G401 (cell line): ENCODE results near the gene THEMIS. TPM values are rescaled to one million over a fixed set of nuclear protein-coding genes. Genes with fewer than 3 reads are reported as not detected.
A peak's percentile ranks its signal among the peaks of the same experiment; 100 is the strongest.
"Not testable (repeated sequence)": the region's sequence is repeated elsewhere in the genome, so short reads cannot be mapped to it uniquely, and the experiment has no call there.

Experiments used
- DNase-seq: peaks from one replicate; pipeline ENCODE4 v3.0.0-alpha.2; 2015; ENCODE audit warnings: low spot score
- in situ Hi-C: cut with HindIII; loops from 2 replicates; pipeline ENCODE4 v1.10.0; 2016; ENCODE audit warnings: low sequenced_read_pairs, mixed read lengths
- total RNA-seq: library from RNA; depleted of rRNA; stranded (reverse); fragments of >200 nt; shearing (Covaris generic); gene quantifications from 2 replicates; pipeline ENCODE4 v1.2.3, GENCODE V29; 2014

The THEMIS gene
- total RNA-seq, 1 experiment from 2014 or later, result not detected

- DNase-seq, result no peak
- in situ Hi-C loops, result no loop called here
Measured at GRCh38 chr6:127821431-127821830, 79.4 kb downstream of the THEMIS start.

GRCh38 chr6:127818149-127818548 is 82.7 kb downstream of the THEMIS start:
- in situ Hi-C loops, result no loop called here
- no peak for DNase-seq

GRCh38 chr6:127816643-127817042 is 84.2 kb downstream of the THEMIS start:
- in situ Hi-C loops, result no loop called here

GRCh38 chr6:127813699-127814027 is 87.2 kb downstream of the THEMIS start:
- in situ Hi-C loops, result no loop called here
- no peak for DNase-seq

More at GRCh38 chr6:127816643-127817042, 84.2 kb downstream of the THEMIS start:
- DNase-seq, result no peak

- in situ Hi-C loops, result no loop called here
- DNase-seq, result no peak
Measured at GRCh38 chr6:127812985-127813698, 87.7 kb downstream of the THEMIS start.

- DNase-seq, result no peak
- in situ Hi-C loops, result no loop called here
Measured at GRCh38 chr6:127811900-127812570, 88.8 kb downstream of the THEMIS start.

- no peak for DNase-seq
- in situ Hi-C loops, result no loop called here
Measured at GRCh38 chr6:127807806-127808517, 92.9 kb downstream of the THEMIS start.

DNA sequence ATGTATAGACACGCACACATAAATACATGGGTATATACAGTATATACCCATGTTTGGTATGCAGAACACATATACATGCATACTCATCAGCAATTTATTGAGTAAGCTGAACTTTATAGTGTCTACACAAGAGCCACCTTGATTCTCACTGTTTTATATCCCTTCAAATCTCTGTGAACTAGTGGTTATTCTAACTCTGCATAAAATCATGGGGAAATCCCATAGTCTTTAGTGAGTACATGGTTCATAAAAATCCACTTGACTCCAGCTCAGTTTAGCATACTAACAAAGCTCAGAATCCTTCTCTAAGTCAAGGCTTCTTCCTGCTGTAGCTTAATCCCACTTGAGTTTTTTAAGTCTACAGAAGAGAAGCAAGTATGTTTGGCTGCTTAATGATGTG is 104.1 kb downstream of the THEMIS start:
- in situ Hi-C loops, result no loop called here
- DNase-seq, result no peak

DNA sequence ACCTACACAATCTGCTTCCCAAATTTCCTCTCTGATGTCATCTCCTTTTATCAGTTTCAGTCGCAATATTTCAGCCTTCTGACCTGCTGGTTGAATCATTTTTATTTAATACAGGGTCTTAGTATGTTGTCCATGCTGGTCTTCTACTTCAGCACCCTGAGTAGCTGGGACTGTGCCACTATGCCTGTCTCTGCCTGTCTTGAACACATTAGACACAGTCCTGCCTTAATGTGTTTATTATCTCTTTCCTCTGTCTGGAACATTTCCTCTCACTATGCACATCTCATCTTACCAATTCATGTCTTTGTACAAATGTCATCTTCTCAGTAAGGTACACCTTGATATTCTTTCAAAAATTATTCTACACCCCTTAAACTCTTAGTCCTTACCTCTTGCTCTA is 106.5 kb downstream of the THEMIS start:
- in situ Hi-C loops, result no loop called here
- no peak for DNase-seq

- in situ Hi-C loops, result no loop called here
- DNase-seq, result no peak
Measured at GRCh38 chr6:127793396-127793795, 107.5 kb downstream of the THEMIS start.

DNA sequence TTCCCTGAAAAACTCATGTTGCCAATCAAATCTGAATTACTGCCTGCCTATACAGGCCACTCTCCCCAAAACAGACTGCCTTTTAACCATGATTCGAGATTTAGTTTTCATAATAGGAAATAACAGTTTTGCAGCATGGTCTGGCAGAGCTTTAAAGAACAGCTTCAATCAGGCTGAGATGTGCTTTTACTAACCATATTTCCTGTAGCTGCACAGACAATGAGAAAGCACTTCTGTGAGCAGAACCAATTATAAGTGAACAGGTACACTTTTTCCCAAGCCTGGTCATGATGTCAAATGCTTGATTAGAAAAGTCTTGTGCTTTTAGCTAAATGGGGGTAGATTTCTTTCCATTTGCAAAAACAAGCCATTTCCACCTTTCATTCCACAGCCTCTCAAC is 108.2 kb downstream of the THEMIS start:
- no peak for DNase-seq

GRCh38 chr6:127791779-127792528 is 108.9 kb downstream of the THEMIS start:
- in situ Hi-C loops, result no loop called here

More for the DNA sequence above, 108.2 kb downstream of the THEMIS start:
- in situ Hi-C loops, result no loop called here

GRCh38 chr6:127790571-127790970 is 110.3 kb downstream of the THEMIS start:
- in situ Hi-C loops, result no loop called here
- no peak for DNase-seq

More at GRCh38 chr6:127791779-127792528, 108.9 kb downstream of the THEMIS start:
- no peak for DNase-seq

- in situ Hi-C loops, result no loop called here
- peak; percentile 26 for DNase-seq
Measured at GRCh38 chr6:127786109-127786508, 114.7 kb downstream of the THEMIS start.

- no peak for DNase-seq
- in situ Hi-C loops, result no loop called here
Measured at GRCh38 chr6:127784468-127784867, 116.4 kb downstream of the THEMIS start.

DNA sequence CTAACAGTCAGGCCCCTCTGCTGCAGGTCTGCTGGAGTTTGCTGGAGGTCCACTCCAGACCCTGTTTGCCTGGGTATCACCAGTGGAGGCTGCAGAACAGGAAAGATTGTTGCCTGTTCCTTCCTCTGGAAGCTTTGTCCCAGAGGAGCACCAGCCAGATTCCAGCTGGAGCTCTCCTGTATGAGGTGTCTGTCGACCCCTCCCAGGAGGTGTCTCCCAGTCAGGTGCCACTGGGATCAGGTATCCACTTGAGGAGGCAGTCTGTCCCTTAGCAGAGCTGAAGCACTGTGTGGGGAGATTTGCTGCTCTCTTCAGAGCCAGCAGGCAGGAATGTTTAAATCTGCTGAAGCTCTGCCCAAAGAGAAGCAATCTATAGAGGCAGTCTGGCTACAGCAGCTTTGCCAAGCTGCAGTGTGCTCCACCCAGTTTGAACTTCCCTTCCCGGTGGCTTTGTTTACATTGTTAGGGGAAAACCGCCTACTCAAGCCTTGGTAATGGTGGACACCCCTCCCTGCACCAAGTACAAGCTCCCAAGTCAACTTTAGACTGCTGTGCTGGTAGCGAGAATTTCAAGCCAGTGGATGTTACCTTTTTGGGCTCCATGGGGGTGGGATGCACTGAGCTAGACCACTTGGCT is 119.1 kb downstream of the THEMIS start:
- in situ Hi-C loops, DNase-seq: not testable (repeated sequence)

DNA sequence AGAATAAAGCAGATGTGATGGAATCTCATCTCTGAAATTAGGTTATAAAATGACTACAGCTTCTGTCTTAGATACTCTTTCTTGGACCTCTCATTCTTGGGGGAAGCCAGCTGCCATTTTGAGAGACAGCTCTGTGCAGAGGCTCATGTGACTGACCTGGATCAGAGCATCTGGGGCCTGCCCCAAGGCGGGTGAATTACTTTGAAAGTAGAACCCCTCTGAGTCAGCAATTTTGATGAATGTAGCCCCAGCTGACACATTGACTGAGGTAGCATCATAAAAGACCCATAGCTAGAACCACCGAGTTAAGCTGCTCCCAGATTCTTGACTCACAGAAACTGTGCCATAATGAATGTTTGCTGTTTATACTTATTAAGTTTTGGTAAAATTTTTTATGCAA is 124.5 kb downstream of the THEMIS start:
- DNase-seq, result no peak
- in situ Hi-C loops, result no loop called here

- in situ Hi-C loops, result no loop called here
- no peak for DNase-seq
Measured at GRCh38 chr6:127775371-127775770, 125.5 kb downstream of the THEMIS start.

- in situ Hi-C loops, result no loop called here
- no peak for DNase-seq
Measured at GRCh38 chr6:127768745-127769144, 132.1 kb downstream of the THEMIS start.
